ENCODE measurements around the gene MAP1LC3C. TPM values are rescaled to one million over a fixed set of nuclear protein-coding genes. Genes with fewer than 3 reads are reported as not detected.

The MAP1LC3C gene
- total and polyA plus RNA-seq, 8 donors = 1.2 to 12.7 (median 4.2) TPM; not detected in 2

GRCh38 chr1:242025681-242026080, 26.8 kb upstream of the MAP1LC3C start:
- Histone ChIP-seq H3K4me3 (no peak overlapping the region), H3K27me3 (peaks cover 0 to 3% (median 0%) of the 10 kb centered on the region in 3 donors), H3K36me3 (no peaks in the 10 kb centered on the region), H3K9me3 (no peaks in the 10 kb centered on the region), H3K4me1 (no peaks in the 10 kb centered on the region), H3K27ac (no peak overlapping the region)
- WGBS, 5 donors = 83 to 87% (median 86%) methylated on average over 12 to 13 of the region's 13 CpGs
- intact Hi-C loops (cut with DNase I; ENCODE audit: low total_unique reads) = no loop called here
- DNase-seq = no peak
- TF ChIP-seq POLR2AphosphoS5 (IDR thresholded peaks at IDR 0.05) = no peak
- no peak for TF ChIP-seq EP300 (IDR thresholded peaks at IDR 0.05)
- TF ChIP-seq CTCF (IDR thresholded peaks at IDR 0.05) = no peak
- no peak for TF ChIP-seq POLR2A (IDR thresholded peaks at IDR 0.05)

- Histone ChIP-seq H3K4me3 (no peak overlapping the region), H3K27ac (no peak overlapping the region), H3K36me3 (no peaks in the 10 kb centered on the region), H3K9me3 (no peaks in the 10 kb centered on the region), H3K4me1 (no peaks in the 10 kb centered on the region), H3K27me3 (peaks cover 0 to 3% (median 0%) of the 10 kb centered on the region in 3 donors)
- no peak for DNase-seq
- intact Hi-C loops (cut with DNase I; ENCODE audit: low total_unique reads) = no loop called here
- WGBS, 5 donors = 65 to 78% (median 75%) methylated on average over 6 of the region's 6 CpGs
- TF ChIP-seq EP300 (IDR thresholded peaks at IDR 0.05) (no peak), POLR2A (IDR thresholded peaks at IDR 0.05) (no peak), POLR2AphosphoS5 (IDR thresholded peaks at IDR 0.05) (no peak), CTCF (IDR thresholded peaks at IDR 0.05) (no peak)
Measured at GRCh38 chr1:242023805-242024204, 24.9 kb upstream of the MAP1LC3C start.

GRCh38 chr1:242019018-242019417, 20.1 kb upstream of the MAP1LC3C start:
- 65 to 73% (median 70%) methylated on average over 6 of the region's 6 CpGs for WGBS, 5 donors
- intact Hi-C loops (cut with DNase I; ENCODE audit: low total_unique reads) = no loop called here

GRCh38 chr1:242017580-242018233, 18.8 kb upstream of the MAP1LC3C start:
- H3K36me3 ChIP-seq = no peaks in the 10 kb centered on the region
- H3K27me3 ChIP-seq = no peaks in the 10 kb centered on the region
- no peak overlapping the region for H3K27ac ChIP-seq
- WGBS, 5 donors = 39 to 45% (median 43%) methylated on average over 10 of the region's 10 CpGs
- H3K4me1 ChIP-seq = no peaks in the 10 kb centered on the region
- no peaks in the 10 kb centered on the region for H3K9me3 ChIP-seq
- peak; percentile 39 to 73 for DNase-seq
- peak in 3 of 7 experiments; percentile 22 to 32 (median 25) for TF ChIP-seq CTCF (IDR thresholded peaks at IDR 0.05)
- no peak for TF ChIP-seq EP300 (IDR thresholded peaks at IDR 0.05)
- no peak overlapping the region for H3K4me3 ChIP-seq
- intact Hi-C loops (cut with DNase I; ENCODE audit: low total_unique reads) = no loop called here

More at GRCh38 chr1:242019018-242019417, 20.1 kb upstream of the MAP1LC3C start:
- Histone ChIP-seq H3K27ac (no peak overlapping the region), H3K27me3 (no peaks in the 10 kb centered on the region), H3K4me3 (no peak overlapping the region), H3K4me1 (no peaks in the 10 kb centered on the region), H3K36me3 (no peaks in the 10 kb centered on the region), H3K9me3 (no peaks in the 10 kb centered on the region)
- TF ChIP-seq POLR2A (IDR thresholded peaks at IDR 0.05) (no peak), CTCF (IDR thresholded peaks at IDR 0.05) (no peak), POLR2AphosphoS5 (IDR thresholded peaks at IDR 0.05) (no peak), EP300 (IDR thresholded peaks at IDR 0.05) (no peak)
- DNase-seq = no peak

Data from stomach (tissue), 9 donors.